HG03103 (cell line): ENCODE results near the gene NDC1.
"Not testable (repeated sequence)": the region's sequence is repeated elsewhere in the genome, so short reads cannot be mapped to it uniquely, and the experiment has no call there.

Experiments used
- ATAC-seq: cut with Tn5 transposase; IDR thresholded peaks from one replicate; pipeline ENCODE4 v1.9.1; 2021; ENCODE audit warnings: low read depth; ENCODE audit not compliant: unreplicated experiment

NDC1 gene

GRCh38 chr1:53766831-53767405 is 71.2 kb downstream of the NDC1 start:
- no peak for ATAC-seq

GRCh38 chr1:53766194-53766742 is 71.8 kb downstream of the NDC1 start:
- no peak for ATAC-seq

DNA sequence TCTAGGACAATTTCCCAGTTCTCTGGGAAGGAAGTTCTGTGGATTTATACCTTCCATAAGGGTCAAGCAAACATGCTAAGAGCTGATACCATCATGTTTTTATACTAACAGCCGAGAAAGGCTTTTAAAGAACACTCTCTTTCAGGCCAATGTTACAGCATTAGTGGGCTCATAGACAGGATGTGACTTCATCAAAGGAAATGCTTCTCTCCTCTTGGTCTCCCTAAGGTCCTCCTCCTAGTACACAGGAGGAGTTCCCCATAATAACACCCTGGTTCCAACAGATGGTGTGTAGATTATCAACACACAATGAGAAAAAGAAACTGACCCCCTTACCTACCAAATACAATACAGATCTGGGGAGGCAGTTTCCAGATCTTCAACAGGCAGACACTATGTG is 72.4 kb downstream of the NDC1 start:
- no peak for ATAC-seq

- no peak for ATAC-seq
Observed at GRCh38 chr1:53763911-53764310, 74.2 kb downstream of the NDC1 start.

- ATAC-seq = no peak
Observed at GRCh38 chr1:53763461-53763860, 74.6 kb downstream of the NDC1 start.

DNA sequence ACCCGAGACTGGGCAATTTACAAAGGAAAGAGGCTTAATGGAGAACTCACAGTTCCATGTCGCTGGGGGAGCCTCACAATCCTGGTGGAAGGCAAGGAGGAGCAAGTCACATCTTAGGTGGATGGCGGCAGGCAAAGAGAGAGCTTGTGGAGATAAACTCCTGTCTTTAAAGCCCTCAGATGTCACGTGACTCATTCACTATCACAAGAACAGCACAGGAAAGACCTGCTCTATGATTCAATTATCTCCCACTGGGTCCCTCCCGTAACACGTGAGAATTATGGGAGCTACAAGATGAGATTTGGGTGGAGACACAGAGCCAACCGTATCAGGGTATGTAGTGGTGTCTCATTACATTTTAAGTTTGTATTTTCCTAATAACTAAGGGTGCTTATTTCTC is 77.6 kb downstream of the NDC1 start:
- not testable (repeated sequence) for ATAC-seq

DNA sequence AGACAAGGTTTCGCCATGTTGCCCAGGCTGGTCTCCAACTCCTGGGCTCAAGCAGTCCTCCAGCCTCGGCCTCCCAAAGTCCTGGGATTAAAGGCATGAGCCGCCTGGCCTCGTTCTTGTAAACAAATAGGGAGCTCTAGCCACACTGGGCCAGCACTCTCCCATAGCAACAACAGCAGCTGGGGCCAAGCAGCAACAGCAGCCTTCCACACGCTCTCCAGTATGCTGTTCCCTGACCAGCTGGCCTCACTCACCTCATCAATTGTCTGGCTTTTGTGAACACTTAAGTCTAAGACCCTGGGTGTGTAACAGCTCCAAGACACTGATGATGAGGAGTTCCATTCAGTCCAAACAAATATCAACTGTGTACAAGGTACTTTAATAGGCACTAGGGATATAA is 82.2 kb downstream of the NDC1 start:
- no peak for ATAC-seq

GRCh38 chr1:53754484-53755312 is 83.4 kb downstream of the NDC1 start:
- ATAC-seq = no peak

- ATAC-seq = no peak
Observed at GRCh38 chr1:53752281-53752680, 85.8 kb downstream of the NDC1 start.

DNA sequence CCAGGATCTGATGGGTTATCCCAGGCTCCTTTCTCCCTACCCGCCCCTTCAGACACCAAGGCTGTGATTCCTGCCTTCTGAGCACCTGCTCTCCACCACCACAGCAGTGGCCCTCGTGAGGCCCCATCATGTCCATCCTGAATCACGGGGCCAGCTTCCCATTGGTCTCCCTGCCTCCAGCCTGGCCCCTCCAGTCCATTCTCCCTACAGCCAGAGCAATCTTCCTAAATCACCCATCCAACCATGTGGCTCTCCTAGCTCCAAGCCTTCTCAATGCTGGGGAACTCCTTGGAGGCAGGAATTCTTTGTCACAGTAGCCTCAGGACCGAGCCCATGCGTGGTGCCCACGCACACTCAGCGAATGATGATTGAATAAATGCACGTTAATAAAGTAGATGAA is 90.3 kb downstream of the NDC1 start:
- no peak for ATAC-seq

DNA sequence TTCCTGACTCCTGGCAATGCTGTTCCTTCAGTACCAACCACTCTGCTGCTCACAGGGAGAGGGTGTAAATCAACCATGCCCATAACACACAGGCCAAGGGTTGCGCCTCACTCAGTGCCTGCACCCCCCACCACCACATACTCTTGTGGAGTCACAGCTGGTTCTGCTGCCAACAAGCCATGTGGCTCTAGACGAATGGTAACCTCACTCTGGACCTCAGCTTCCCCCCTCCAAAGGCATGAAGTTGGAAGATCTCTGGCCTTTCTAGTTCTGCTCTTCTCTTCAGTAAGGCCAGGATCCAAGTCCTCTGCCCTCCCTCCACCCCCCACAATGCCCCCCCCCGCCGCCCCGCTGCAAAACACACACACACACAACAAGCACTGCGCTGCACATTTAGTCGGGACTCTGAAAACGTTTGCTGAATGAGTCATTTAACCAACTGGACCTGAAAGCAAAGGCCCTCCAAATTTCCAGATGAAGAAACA is 97.4 kb downstream of the NDC1 start:
- no peak for ATAC-seq

DNA sequence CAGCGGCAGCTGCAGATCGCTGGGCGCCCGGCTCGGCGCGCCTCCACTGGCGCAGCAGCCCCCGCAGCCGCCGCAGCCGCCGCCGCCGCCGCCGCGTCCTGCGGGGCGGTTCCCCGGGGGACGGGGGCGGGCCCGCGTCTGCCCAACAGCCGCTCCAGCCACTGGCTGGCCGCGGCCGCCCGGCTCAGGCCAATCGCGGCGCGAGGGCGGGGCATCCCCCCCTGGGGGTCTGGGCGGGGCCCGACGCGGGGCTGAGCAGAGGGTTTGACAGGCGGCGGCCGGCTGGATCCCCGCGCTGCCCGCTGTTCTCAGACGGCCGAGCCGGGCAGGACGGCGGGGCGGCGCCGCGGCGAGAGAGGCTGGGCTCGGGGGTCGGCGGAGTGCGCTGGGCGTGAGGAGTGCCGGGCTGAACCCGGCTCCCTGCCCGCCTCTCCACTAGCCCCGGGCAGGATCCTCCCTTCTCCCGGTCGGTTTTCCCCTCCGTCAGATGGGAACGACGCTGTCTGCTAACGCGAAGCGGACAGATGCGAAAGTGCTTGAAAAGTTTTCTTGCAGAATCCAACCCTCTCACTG is 98.9 kb downstream of the NDC1 start, which contains the start of gene GLIS1:
Gene GLIS1 (minus strand): TSS at position 56 of the 573 bp plus-strand sequence. CDS start 1,100 bp downstream, outside the sequence.
- peak; percentile 96 for ATAC-seq

- ATAC-seq = no peak
Observed at GRCh38 chr1:53738205-53739108, 99.6 kb downstream of the NDC1 start.

- no peak for ATAC-seq
Observed at GRCh38 chr1:53737648-53738204, 100.4 kb downstream of the NDC1 start.

DNA sequence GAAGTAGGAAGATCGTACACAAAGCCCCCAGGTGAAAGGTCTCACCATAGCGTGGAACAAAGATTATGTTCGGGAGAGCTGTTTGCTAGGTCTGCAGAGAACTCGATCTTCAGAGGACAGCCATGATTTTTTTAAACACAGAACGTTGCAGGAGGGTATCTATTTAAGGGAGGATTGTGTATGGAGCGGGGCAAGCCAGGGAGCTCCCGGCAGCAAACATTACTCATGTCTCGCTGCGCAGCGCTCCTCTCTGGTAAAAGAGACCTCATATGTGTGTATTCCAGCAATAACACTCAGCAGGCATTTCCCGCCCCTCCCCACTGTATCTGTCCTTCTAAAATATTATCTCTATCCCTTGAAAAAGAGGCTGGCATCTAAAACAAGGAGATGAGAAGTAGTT is 101.8 kb downstream of the NDC1 start:
- no peak for ATAC-seq

GRCh38 chr1:53735681-53736080 is 102.4 kb downstream of the NDC1 start:
- no peak for ATAC-seq

DNA sequence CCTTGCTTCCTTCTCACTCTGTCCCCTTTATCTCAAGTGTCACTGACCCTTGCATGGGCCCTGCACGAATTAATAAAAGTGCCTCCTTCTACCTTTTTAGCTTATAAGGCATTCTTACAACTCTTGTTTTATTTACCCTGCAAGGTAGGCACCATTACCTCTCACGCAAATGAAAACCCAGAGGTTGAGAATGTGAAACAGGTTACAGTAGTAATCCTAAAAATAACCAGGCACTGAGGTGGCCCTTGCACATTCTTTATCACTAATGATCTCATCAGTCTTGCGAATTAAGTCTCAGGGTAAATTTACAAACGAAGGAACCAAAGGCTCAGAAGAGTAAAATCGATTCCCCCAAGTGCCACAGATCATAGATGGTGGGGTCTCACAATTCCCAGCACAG is 102.8 kb downstream of the NDC1 start:
- ATAC-seq = no peak

DNA sequence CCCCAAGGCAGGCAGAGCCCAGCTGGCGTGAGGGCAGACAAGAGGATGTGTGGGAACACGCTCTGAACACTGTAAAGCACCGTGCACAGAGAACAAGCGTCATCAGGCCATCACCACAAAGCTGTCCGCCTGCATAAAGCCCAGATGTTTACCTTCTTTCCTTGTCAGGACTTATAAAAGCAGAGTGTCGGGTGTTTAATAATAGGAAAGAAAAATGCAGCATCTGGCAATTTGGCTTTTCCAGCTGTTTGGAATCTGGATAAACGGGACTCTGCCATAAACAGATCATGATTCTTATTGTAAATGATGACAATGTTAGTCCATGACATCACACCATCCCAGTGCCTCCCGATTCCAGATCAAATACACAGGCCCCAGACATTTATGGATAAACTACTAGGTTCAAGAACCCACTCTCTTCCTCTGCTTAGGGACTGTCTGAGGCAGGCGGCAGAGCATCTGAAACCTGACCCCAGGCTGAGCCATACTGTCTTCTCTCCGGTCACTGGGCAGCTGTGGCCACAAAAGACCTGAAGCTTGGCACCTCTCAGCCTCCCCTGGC is 103.4 kb downstream of the NDC1 start:
- no peak for ATAC-seq

DNA sequence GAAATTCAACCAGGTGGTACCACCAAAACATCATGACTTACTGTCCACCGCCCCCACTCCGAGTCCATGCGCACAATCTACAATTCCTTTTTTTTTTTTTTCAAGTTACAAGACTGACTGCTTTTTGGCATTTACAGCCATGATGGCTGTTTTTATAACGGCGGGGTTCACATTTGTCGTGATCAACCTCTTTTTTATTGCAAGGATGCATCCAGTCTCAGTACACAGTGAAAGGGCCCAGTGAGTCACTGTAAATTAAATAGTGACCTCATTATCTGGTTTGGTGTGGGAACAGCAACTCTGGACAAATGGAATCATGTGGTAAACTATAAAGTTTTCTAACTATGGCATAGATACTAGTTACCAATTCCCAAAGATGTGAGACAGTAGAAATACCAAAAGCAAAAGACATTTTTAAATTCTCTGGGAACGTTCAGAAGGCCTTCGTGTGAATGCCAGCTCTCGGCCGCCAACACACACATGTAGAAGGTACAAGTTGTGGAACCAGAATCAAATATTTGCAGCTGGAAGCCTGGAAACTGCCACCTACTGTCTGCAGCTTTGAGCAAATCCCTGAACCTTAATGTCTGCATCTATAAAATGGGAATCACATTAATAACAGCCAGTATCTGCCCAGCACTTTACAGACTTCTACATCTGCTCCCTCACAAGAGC is 104.0 kb downstream of the NDC1 start:
- ATAC-seq = no peak
